GM12878 (cell line): Measurements from ENCODE around the gene CD83. TPM values are rescaled to one million over a fixed set of nuclear protein-coding genes. Genes with fewer than 3 reads are reported as not detected.

Source experiments
- ATF2 ChIP-seq: IDR thresholded peaks from 2 replicates; pipeline ENCODE4 v1.6.1; 2012; ENCODE audit warnings: low read length, inconsistent platforms
- ATF3 ChIP-seq: IDR thresholded peaks from 2 replicates; pipeline ENCODE4 v1.6.1; 2011; ENCODE audit warnings: low read depth, mild to moderate bottlenecking, low read length, moderate library complexity, borderline replicate concordance; ENCODE audit errors: extremely low read depth
- BCLAF1 ChIP-seq: fragments of 450-650 bp; IDR thresholded peaks from 2 replicates; pipeline ENCODE4 v1.6.1; 2017; ENCODE audit warnings: antibody characterized with exemption, mild to moderate bottlenecking, moderate library complexity
- E2F4 ChIP-seq: IDR thresholded peaks from 2 replicates; pipeline ENCODE4 v1.6.1; 2012; ENCODE audit warnings: low read depth, low read length, improper control_type of control experiment
- IKZF2 ChIP-seq, 2 experiments: fragments of 450-650 bp; IDR thresholded peaks; 2 replicates each; pipeline ENCODE4 v1.6.1; 2017; ENCODE audit warnings: mild to moderate bottlenecking in 2 of 2, moderate library complexity in 2 of 2
- KDM1A ChIP-seq: fragments of 200-600 bp; sonication (generic); IDR thresholded peaks from 2 replicates; pipeline ENCODE4 v1.6.1; 2016; ENCODE audit warnings: borderline replicate concordance
- NFIC ChIP-seq: IDR thresholded peaks from 2 replicates; pipeline ENCODE4 v1.6.1; 2012; ENCODE audit warnings: low read depth, mild to moderate bottlenecking, inconsistent platforms, low read length, moderate library complexity
- PKNOX1 ChIP-seq: fragments of 450-650 bp; IDR thresholded peaks from 2 replicates; pipeline ENCODE4 v1.6.1; 2016; ENCODE audit warnings: mild to moderate bottlenecking
- SRF ChIP-seq, 2 experiments: IDR thresholded peaks; 2 replicates each; pipeline ENCODE4 v1.6.1; 2011; ENCODE audit warnings: low read depth in 2 of 2, low read length in 2 of 2, mild to moderate bottlenecking in 1 of 2, moderate library complexity in 1 of 2
- TCF7 ChIP-seq: IDR thresholded peaks from 2 replicates; pipeline ENCODE4 v1.6.1; 2014; ENCODE audit warnings: antibody characterized with exemption, borderline replicate concordance
- YBX1 ChIP-seq: fragments of 450-650 bp; IDR thresholded peaks from 2 replicates; pipeline ENCODE4 v1.6.1; 2016; ENCODE audit warnings: antibody characterized with exemption
- ZNF24 ChIP-seq: fragments of 450-650 bp; IDR thresholded peaks from 2 replicates; pipeline ENCODE4 v1.6.1; 2017; ENCODE audit warnings: antibody characterized with exemption, mild to moderate bottlenecking
- ZSCAN29 ChIP-seq: fragments of 450-650 bp; IDR thresholded peaks from 2 replicates; pipeline ENCODE4 v1.6.1; 2017; ENCODE audit warnings: mild to moderate bottlenecking, moderate library complexity
- polyA plus RNA-seq, 11 experiments: library from polyadenylated mRNA; depleted of rRNA in 4 of 11; unstranded in 6 of 11; stranded (reverse) in 5 of 11; fragments of >200 nt; fragmentation: Nextera tagmentation in 4 of 11; fragmentation: Illumina TruSeq in 1 of 11; extraction: Ambion mirVana in 4 of 11; extraction: Trizol in 1 of 11; gene quantifications; 1 replicate in 1 of 11; 2 replicates in 10 of 11; pipeline versions ENCODE4 v1.2.1 to v1.2.3, GENCODE V29; 2011 to 2016; ENCODE audit warnings: inconsistent platforms in 2 of 11, missing spikeins in 2 of 11, low read depth in 1 of 11
- total RNA-seq, 4 experiments: library from RNA; depleted of rRNA in 3 of 4; stranded (reverse); fragments of >200 nt in 3 of 4; fragmentation: Illumina TruSeq in 1 of 4; extraction: Trizol in 1 of 4; gene quantifications; 2 replicates each; pipeline versions ENCODE4 v1.2.1 to v1.2.3, GENCODE V29; 2013 to 2021
- TF ChIP-seq, protein P1 (sequence below): fragments of 450-650 bp; IDR thresholded peaks from 2 replicates; pipeline ENCODE4 v1.6.1; 2017; ENCODE audit warnings: mild to moderate bottlenecking, moderate library complexity
- TF ChIP-seq, protein P2 (sequence below): fragments of 450-650 bp; IDR thresholded peaks from 2 replicates; pipeline ENCODE4 v1.6.1; 2017; ENCODE audit warnings: mild to moderate bottlenecking, moderate library complexity

CD83 gene
- total and polyA plus RNA-seq, 10 of the 15 experiments (the other 5 are each of a cell fraction or from before 2014, with no cell fraction given), result 76.1 to 174 (median 129) TPM

DNA sequence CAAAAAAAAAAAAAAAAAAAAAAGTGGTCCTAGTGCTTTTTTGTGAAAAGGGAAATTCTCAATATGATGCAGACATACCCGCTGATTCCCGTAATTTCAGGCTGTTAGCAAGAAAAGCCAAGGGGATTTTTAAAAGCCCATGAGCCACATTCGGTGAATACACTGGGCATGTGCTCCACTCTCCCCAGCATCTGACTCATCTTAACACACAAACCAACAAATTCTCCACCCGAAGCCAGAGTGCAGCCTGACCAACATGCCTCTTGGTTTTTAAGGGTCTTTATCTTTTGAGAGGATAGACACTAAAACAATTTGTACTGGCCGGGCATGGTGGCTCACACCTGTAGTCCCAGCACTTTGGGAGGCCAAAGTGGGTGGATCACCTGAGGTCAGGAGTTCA is 45.5 kb upstream of the CD83 start (continued):
- no peak for TF ChIP-seq PKNOX1
- no peak for TF ChIP-seq YBX1
- TF ChIP-seq IKZF2 (IDR thresholded peaks at IDR 0.05), result peak; percentile 56 to 70
- TF ChIP-seq BCLAF1, result no peak
- TF ChIP-seq ATF3, result no peak
- no peak for TF ChIP-seq ATF2
- no peak for TF ChIP-seq E2F4
- TF ChIP-seq, protein P1, sequence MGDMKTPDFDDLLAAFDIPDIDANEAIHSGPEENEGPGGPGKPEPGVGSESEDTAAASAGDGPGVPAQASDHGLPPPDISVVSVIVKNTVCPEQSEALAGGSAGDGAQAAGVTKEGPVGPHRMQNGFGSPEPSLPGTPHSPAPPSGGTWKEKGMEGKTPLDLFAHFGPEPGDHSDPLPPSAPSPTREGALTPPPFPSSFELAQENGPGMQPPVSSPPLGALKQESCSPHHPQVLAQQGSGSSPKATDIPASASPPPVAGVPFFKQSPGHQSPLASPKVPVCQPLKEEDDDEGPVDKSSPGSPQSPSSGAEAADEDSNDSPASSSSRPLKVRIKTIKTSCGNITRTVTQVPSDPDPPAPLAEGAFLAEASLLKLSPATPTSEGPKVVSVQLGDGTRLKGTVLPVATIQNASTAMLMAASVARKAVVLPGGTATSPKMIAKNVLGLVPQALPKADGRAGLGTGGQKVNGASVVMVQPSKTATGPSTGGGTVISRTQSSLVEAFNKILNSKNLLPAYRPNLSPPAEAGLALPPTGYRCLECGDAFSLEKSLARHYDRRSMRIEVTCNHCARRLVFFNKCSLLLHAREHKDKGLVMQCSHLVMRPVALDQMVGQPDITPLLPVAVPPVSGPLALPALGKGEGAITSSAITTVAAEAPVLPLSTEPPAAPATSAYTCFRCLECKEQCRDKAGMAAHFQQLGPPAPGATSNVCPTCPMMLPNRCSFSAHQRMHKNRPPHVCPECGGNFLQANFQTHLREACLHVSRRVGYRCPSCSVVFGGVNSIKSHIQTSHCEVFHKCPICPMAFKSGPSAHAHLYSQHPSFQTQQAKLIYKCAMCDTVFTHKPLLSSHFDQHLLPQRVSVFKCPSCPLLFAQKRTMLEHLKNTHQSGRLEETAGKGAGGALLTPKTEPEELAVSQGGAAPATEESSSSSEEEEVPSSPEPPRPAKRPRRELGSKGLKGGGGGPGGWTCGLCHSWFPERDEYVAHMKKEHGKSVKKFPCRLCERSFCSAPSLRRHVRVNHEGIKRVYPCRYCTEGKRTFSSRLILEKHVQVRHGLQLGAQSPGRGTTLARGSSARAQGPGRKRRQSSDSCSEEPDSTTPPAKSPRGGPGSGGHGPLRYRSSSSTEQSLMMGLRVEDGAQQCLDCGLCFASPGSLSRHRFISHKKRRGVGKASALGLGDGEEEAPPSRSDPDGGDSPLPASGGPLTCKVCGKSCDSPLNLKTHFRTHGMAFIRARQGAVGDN, result peak; percentile 86
- TF ChIP-seq ZNF24, result no peak
- TF ChIP-seq KDM1A, result no peak
- TF ChIP-seq ZSCAN29, result no peak
- TF ChIP-seq, protein P2, sequence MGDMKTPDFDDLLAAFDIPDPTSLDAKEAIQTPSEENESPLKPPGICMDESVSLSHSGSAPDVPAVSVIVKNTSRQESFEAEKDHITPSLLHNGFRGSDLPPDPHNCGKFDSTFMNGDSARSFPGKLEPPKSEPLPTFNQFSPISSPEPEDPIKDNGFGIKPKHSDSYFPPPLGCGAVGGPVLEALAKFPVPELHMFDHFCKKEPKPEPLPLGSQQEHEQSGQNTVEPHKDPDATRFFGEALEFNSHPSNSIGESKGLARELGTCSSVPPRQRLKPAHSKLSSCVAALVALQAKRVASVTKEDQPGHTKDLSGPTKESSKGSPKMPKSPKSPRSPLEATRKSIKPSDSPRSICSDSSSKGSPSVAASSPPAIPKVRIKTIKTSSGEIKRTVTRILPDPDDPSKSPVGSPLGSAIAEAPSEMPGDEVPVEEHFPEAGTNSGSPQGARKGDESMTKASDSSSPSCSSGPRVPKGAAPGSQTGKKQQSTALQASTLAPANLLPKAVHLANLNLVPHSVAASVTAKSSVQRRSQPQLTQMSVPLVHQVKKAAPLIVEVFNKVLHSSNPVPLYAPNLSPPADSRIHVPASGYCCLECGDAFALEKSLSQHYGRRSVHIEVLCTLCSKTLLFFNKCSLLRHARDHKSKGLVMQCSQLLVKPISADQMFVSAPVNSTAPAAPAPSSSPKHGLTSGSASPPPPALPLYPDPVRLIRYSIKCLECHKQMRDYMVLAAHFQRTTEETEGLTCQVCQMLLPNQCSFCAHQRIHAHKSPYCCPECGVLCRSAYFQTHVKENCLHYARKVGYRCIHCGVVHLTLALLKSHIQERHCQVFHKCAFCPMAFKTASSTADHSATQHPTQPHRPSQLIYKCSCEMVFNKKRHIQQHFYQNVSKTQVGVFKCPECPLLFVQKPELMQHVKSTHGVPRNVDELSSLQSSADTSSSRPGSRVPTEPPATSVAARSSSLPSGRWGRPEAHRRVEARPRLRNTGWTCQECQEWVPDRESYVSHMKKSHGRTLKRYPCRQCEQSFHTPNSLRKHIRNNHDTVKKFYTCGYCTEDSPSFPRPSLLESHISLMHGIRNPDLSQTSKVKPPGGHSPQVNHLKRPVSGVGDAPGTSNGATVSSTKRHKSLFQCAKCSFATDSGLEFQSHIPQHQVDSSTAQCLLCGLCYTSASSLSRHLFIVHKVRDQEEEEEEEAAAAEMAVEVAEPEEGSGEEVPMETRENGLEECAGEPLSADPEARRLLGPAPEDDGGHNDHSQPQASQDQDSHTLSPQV, result no peak
- TF ChIP-seq TCF7, result no peak
- TF ChIP-seq SRF (IDR thresholded peaks at IDR 0.05; ENCODE audit: low read depth in 2 of 2, low read length in 2 of 2), result no peak
- TF ChIP-seq NFIC, result no peak
